CD4-positive, alpha-beta T cell treated with Interferon alpha-2 for 1 hour (primary cell): Measurements from ENCODE around the gene IFITM10.

Source experiments
- DNase-seq, 2 donors: peaks; one replicate each; pipeline ENCODE4 v3.0.0-alpha.2; 2020 to 2022

The IFITM10 gene

GRCh38 chr11:1750481-1750839, at the start of gene IFITM10:
IFITM10 (minus strand) TSS chr11:1750595; CDS start chr11:1750442, 153 bp downstream.
- DNase-seq, result no peak

DNA sequence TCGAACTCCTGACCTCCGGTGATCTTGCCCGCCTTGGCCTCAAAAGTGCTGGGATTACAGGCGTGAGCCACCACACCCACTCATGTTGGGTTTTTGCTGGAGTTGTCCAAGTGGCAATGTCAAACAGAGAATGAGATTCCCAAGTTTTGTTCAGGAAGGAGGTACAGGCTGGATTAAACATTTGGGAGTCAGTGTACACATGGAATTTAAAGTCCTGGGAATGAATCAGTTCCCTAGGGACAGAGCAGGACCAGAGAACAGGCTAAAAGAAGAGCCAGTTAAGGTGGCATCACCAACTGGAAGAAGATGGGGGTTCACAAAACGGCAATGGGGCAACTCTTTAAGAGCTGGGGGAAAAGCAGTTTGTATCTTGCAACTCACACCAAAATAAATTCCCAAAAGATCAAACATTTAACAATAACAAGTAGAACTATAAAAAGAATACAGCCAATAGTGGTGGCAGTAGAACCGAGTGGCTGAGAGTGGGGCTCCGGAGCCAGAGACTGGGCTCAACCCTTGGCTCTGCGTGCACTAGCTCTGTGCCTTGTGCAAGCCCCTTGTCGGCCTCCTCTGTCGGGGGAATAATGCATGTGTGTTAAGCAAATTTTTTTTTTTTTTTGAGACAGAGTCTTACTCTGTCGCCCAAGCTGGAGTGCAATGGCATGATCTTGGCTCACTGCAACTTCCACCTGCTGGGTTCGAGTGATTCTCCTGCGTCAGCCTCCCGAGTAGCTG, 47.2 kb upstream of the IFITM10 start:
- no peak for DNase-seq

DNA sequence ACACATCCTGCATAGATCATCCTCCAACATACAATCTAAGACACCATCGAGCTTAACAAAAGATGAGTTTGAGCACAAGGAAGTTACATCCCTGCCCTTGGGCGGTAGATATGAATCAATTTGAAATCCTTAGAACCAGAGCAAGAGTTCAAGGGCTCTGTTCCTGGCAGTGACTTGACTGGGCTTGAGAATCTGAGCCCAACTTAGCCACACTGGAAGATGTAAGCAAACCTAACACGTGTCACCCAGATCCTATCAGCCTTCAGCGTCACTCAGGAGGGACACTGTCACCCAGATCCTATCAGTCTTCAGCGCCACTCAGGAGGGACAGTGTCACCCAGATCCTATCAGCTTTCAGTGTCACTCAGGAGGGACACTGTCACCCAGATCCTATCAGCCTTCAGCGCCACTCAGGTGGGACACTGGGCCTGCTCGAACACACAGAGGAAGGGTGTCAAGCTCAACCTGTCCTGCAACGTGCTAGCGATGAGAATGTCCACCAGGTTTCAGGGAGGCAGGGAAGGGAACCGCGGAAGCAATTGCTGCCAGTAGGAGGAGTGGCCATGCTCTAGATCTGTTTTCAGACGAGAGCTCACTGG, 46.1 kb upstream of the IFITM10 start:
- no peak for DNase-seq

DNA sequence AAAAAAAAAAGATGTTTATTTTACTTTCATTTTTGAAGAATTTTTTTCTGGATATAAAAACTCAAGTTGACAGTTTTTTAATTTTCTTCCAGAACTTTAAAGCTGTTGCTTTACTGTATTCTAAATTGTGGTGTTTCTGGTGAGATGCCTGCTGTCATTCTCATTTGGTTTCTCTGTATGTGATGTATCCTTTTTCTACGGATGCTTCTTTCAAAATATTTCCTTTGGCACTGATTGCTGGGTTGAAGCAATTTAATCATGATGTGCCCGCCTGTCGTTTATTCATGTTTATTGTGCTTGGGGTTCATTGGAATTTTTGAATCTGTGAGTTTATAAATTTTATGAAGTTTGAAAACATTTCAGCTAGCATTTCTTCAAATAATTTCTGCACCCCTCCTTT, 42.7 kb upstream of the IFITM10 start:
- no peak for DNase-seq

DNA sequence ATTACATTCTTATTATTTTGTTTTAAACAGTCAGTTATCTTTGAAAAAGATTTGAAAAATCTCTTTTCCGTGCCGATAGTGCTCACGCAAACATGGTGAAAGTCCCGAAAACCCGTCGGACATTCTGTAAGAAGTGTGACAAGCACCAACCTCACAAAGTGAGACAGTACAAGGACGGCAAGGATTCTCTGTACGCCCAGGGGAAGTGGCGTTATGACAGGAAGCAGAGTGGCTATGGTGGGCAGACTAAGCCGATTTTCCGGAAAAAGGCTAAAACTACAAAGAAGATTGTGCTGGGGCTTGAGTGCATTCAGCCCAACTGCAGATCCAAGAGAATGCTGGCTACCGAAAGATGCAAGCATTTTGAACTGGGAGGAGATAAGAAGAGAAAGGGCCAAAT, 42.1 kb upstream of the IFITM10 start:
- peak in 1 of 2 donors; percentile 24 for DNase-seq

DNA sequence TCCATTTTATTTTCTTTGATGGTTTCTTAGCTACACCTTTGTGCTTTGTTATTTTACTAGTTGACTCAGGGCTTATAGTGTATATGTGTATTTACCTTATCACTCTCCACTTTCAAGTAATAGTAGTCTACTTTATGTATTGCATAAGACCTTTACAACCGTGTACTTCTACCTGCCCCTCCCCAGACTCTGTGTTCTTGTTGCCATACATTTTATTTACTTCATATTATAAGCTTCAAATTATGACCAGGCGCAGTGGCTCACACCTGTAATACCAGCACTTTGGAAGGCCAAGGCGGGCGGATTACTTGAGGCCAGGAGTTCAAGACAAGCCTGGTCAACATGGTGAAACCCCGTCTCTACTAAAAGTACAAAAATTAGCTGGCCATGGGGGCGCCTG, 41.5 kb upstream of the IFITM10 start:
- DNase-seq, result no peak

- DNase-seq, result no peak
Observed at GRCh38 chr11:1786466-1786865, 36.1 kb upstream of the IFITM10 start.

GRCh38 chr11:1785749-1786413, 35.5 kb upstream of the IFITM10 start:
- peak in 1 of 2 donors; percentile 70 for DNase-seq

DNA sequence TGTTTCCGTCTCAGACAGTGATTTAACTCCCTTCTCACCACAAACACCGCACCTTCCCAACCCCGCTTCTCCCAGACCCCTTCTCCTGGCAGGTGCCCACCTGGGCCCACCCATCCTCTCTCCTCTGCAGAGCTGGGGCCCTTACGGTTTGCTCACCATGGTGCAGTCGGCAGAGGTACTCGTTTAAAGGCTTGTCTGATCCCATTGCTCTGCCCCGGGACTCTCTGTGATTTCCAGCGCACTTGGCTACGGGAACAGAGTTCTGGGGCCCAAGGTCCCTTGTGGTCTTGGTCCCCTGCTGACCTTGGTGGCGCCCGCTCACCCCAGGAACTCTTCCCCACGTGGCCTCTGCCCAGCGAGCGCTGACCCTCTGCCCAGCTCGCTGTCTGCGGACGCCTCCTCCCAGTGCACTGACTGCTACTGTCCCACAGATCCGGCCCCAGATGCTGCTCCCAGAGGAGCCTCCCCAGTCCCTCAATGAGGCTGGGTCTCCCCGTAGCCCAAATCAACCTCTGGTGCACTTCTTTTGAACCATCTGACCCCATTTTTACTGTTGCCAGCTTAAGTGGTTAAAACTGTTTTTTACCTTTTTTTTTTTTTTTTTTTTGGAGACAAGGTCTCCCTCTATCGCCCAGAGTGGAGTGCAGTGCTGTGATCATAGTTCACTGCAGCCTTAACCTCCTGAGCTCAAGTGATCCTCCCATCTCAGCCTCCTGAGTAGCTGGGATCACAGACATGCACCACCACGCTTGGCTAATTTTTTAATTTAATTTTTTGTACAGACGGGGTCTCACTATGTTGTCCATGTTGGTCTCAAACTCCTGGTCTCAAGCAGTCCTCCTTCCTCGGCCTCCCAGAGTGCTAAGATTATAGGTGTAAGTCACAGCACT, 34.6 kb upstream of the IFITM10 start:
- no peak for DNase-seq

GRCh38 chr11:1783725-1784529, 33.5 kb upstream of the IFITM10 start:
- no peak for DNase-seq

GRCh38 chr11:1782831-1783724, 32.7 kb upstream of the IFITM10 start:
- DNase-seq, result peak in 1 of 2 donors; percentile 60

DNA sequence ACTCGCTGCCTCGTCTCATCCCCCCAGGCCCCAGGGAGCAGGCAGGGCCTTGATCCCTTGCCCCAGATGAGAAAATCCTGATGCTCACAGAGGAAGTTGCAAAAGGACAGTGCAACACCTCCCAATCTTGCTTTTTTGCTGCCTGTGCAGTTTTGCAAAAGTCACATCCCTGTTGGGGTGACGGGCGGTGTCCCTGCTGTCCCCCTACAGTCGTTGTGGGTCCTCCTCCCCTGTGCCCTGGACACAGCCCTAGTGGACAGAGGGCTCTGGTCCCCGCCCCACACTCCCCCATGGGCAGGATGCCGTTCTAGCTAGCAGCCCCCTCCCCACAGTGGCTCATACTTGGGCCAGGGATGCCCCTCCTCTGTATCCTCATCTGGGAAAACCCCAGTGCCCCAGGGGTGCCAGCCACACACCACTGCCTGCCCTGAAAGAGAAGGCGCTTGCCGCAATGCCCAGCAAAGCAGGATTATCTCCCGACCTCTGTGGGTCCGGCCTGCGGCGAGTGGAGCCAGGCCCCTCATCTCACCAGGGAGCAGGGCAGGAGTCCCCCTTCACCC, 31.7 kb upstream of the IFITM10 start:
- DNase-seq, result no peak

DNA sequence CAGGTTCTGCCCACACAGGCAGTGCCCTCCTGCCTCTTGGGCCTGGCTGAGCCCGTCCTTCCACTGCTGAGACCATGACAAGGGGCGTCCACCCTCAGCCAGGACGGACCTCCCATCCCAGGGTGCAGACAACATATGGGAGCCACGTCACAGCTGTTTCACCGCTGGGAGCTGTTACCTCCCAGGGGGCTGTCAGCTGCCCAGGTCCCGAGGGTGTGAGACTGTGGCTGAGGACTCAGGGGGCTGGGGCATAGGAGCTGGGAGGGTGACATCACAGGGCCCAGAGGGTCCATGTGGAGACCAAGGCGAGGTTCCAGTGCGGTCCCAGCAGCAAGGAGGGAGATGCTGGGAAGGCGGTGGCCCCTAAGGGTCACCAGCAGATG, 31.2 kb upstream of the IFITM10 start:
- DNase-seq, result no peak

GRCh38 chr11:1780700-1781592, 30.6 kb upstream of the IFITM10 start:
- peak in 1 of 2 donors; percentile 46 for DNase-seq

GRCh38 chr11:1779806-1780699, 29.7 kb upstream of the IFITM10 start:
- DNase-seq, result no peak

DNA sequence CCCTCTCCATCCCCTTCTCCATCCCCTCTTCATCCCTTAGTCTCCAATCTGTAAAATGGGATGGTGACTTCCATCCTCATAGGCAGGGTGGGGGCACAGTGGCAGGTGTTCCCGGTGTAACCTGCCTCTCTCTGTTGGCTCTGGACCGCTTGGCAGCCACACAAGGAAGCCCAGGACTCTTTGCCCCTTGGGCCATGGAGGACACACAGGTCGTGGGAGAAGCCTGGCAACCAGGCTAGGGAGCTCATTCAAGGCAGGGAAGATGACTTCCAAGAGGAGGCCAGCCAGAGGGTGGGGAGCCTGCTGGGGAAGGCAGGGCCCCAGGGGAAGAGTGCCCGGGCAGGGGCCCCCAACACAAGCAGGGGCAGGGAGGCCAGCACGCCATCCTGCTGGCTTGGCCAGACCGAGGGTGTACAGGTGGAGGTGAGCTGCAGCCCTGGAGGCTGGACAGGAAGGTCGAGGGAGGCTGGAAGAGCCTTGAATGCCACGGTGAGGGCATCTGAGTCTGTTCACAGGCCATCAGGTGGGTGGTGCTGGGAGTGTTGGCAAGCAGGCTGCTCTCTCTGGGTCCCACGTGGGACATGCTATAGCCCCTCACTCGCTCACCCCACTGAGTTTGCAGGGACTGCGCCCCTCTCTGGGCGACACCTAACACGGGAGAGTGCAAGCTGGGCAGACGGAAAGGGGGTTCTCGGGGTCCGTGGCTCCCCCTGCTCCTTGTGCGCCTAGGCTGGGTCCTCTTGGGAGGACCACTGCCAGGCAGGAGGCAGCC, 28.8 kb upstream of the IFITM10 start:
- DNase-seq, result no peak

DNA sequence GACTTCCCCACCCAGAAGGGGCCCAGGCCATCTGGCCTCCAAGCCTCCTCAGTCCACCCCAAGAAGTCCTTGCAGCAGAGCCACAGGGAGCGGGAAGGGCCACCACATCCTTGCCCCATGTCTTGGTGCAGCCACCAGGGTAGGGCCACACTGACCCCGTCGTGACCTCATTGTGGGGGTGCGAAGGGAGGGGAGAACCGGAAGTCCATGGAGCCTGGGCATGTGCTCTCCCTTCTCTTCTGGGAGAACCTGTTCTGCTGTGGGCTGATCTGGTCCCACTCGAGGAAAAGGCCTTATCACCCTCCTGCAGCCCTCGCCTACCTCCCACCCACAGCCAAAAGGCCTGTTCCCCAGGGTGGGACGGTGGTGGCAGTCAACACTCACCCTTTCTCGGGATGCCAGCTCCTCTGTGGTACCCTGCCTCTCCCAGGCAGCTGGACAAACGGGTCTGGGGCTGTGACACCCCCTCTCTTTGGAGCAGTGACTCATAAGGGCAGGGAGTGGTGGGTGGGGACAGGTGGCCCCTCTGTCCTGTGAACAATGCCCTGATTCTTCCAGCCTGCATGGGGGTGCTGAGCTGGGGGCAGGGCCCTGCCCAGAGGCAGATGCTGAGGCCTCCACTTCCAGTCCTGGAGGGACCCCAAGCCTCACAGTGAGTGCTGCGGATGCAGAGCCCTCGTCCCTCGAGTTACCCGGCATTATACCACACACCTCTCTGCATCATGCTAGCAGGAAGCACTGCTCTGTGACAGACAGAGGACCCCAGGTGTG, 27.9 kb upstream of the IFITM10 start:
- no peak for DNase-seq
